A549 (cell line): Measurements from ENCODE around the gene SERINC5.

ENCODE experiments used
- EP300 ChIP-seq, 2 experiments: fragments of >200 bp; sonication (Bioruptor Twin); formaldehyde crosslinking; IDR thresholded peaks; 2 replicates in 1 of 2; 3 replicates in 1 of 2; pipeline ENCODE4 v1.6.1; 2016 to 2017
- ESRRA ChIP-seq: fragments of 150-350 bp; IDR thresholded peaks from 2 replicates; pipeline ENCODE4 v1.6.1; 2014; ENCODE audit warnings: mild to moderate bottlenecking, low read length, borderline replicate concordance
- KDM1A ChIP-seq: fragments of 200-600 bp; sonication (generic); IDR thresholded peaks from 2 replicates; pipeline ENCODE4 v1.6.1; 2016; ENCODE audit warnings: low read depth, mild to moderate bottlenecking
- MAX ChIP-seq: IDR thresholded peaks from 2 replicates; pipeline ENCODE4 v1.6.1; 2012
- MYC ChIP-seq: IDR thresholded peaks from 2 replicates; pipeline ENCODE4 v1.6.1; 2012; ENCODE audit warnings: mild to moderate bottlenecking, inconsistent platforms, low read length, improper control_type of control experiment, borderline replicate concordance
- PHF8 ChIP-seq: fragments of 200-600 bp; sonication (generic); IDR thresholded peaks from 2 replicates; pipeline ENCODE4 v1.6.1; 2016; ENCODE audit warnings: low read depth, mild to moderate bottlenecking, antibody characterized with exemption, moderate library complexity, borderline replicate concordance
- POLR2A ChIP-seq: IDR thresholded peaks from 2 replicates; pipeline ENCODE4 v1.6.1; 2012; ENCODE audit warnings: mild to moderate bottlenecking, low read length
- TF ChIP-seq, protein P1 (sequence below): fragments of >200 bp; sonication (Bioruptor Twin); formaldehyde crosslinking; IDR thresholded peaks from 3 replicates; pipeline ENCODE4 v1.5.1; 2016

DNA sequence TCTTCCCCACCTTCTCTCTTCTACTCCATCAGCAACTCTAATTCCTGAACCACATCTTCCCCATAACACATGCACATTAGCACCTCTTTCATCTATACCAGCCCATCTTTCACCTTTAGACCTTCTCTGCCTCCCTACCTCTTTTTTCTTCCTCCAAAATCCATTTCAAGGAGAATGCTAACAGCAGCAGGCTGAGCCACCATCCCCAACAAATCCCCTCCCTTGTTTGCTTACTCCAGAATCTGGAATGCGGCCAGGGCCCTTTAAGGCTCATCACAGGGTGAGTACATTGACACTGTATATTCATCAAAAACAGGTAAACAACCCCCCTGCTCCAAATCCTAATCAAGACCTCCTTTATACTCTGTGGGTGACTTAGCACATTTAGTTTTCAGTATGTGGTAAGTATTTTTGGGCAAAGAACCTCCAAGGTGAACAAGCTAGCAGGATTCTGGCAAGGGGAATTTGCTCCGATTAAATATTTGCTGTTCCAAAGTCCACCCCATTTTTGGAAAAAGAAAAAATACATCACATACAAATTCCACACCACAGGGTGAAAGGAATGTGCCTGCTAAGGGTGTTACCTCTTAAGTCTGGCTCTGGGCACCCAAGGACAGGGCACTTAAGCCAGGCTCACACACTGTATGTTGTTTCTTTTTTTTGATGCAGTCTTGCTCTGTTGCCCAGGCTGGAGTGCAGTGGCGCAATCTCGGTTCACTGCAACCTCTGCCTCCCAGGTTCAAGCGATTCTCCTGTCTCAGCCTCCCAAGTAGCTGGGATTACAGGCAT, 71.4 kb downstream of the SERINC5 start:
- TF ChIP-seq MYC (no peak), ESRRA (no peak), EP300 (IDR thresholded peaks at IDR 0.05) (peak in 1 of 2 experiments; percentile 39; a peak in 2 of 5 replicates), POLR2A (no peak), KDM1A (no peak), PHF8 (no peak), MAX (no peak)
- TF ChIP-seq, protein P1, sequence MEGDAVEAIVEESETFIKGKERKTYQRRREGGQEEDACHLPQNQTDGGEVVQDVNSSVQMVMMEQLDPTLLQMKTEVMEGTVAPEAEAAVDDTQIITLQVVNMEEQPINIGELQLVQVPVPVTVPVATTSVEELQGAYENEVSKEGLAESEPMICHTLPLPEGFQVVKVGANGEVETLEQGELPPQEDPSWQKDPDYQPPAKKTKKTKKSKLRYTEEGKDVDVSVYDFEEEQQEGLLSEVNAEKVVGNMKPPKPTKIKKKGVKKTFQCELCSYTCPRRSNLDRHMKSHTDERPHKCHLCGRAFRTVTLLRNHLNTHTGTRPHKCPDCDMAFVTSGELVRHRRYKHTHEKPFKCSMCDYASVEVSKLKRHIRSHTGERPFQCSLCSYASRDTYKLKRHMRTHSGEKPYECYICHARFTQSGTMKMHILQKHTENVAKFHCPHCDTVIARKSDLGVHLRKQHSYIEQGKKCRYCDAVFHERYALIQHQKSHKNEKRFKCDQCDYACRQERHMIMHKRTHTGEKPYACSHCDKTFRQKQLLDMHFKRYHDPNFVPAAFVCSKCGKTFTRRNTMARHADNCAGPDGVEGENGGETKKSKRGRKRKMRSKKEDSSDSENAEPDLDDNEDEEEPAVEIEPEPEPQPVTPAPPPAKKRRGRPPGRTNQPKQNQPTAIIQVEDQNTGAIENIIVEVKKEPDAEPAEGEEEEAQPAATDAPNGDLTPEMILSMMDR, result no peak
